MCF 10A (cell line): ENCODE measurements around the gene CLCN6. TPM values are rescaled to one million over a fixed set of nuclear protein-coding genes. Genes with fewer than 3 reads are reported as not detected.

Experiments used
- BruUV-seq: library from RNA; stranded (reverse); fragments of 400-500 nt; replicated peaks from 2 replicates; lab custom pipeline; 2021; lab: Mats Ljungman, UMichigan
- CTCF ChIA-PET: fragments of 300-600 bp; sonication (Branson Sonifier 250); formaldehyde crosslinking; extraction: SDS; loops from one replicate; lab custom pipeline; 2021; ENCODE audit warnings: antibody characterized with exemption, inconsistent platforms; lab: Yijun Ruan, JAX
- POLR2A ChIA-PET: fragments of 300-600, 350-650 bp; sonication (Branson Sonifier 250); formaldehyde crosslinking; extraction: SDS; loops from one replicate; lab custom pipeline; 2020; ENCODE audit warnings: antibody characterized with exemption, inconsistent platforms; lab: Yijun Ruan, JAX
- DNase-seq: peaks from one replicate; pipeline ENCODE4 v3.0.0-alpha.2; 2018; ENCODE audit not compliant: unreplicated experiment
- H3K27ac Mint-ChIP-seq: one replicate; pipeline ENCODE4 v1.8.0; 2022; ENCODE audit warnings: mild to moderate bottlenecking, low read depth, mixed read lengths; ENCODE audit not compliant: unreplicated experiment
- H3K27me3 Mint-ChIP-seq: one replicate; pipeline ENCODE4 v1.8.0; 2022; ENCODE audit warnings: mixed read lengths; ENCODE audit not compliant: insufficient read depth, unreplicated experiment
- H3K36me3 Mint-ChIP-seq: one replicate; pipeline ENCODE4 v1.8.0; 2022; ENCODE audit warnings: mild to moderate bottlenecking, moderate library complexity, mixed read lengths; ENCODE audit not compliant: insufficient read depth, unreplicated experiment
- H3K4me1 Mint-ChIP-seq: one replicate; pipeline ENCODE4 v1.8.0; 2022; ENCODE audit warnings: mixed read lengths; ENCODE audit not compliant: insufficient read depth, unreplicated experiment
- H3K4me3 Mint-ChIP-seq: one replicate; pipeline ENCODE4 v1.8.0; 2022; ENCODE audit warnings: mild to moderate bottlenecking, moderate library complexity, mixed read lengths; ENCODE audit not compliant: unreplicated experiment
- H3K9me3 Mint-ChIP-seq: one replicate; pipeline ENCODE4 v1.8.0; 2022; ENCODE audit warnings: mixed read lengths; ENCODE audit not compliant: unreplicated experiment
- intact Hi-C: fragments of 100-400 bp; cut with micrococcal nuclease; formaldehyde crosslinking; loops from 2 replicates; pipeline ENCODE4 v1.14.1; 2022
- total RNA-seq: library from RNA; stranded (reverse); gene quantifications from 2 replicates; pipeline ENCODE4 v1.2.3, GENCODE V29; 2022
- TF ChIP-seq, protein P1 (sequence below): fragments of 200-600 bp; IDR thresholded peaks from one replicate; pipeline ENCODE4 v1.8.0; 2022; ENCODE audit warnings: antibody characterized with exemption, mild to moderate bottlenecking; ENCODE audit not compliant: unreplicated experiment

Gene CLCN6
- total RNA-seq, 1 experiment from 2014 or later = 12.3 TPM

GRCh38 chr1:11862890-11863289 is 56.9 kb downstream of the CLCN6 start:
- peak; percentile 45 for DNase-seq
- intact Hi-C loops = no loop called here
- Mint-ChIP-seq H3K4me1 (no peaks in the 10 kb centered on the region), H3K36me3 (no peaks in the 10 kb centered on the region), H3K27ac (no peak overlapping the region), H3K27me3 (peaks cover 58% of the 10 kb centered on the region), H3K4me3 (no peak overlapping the region), H3K9me3 (no peaks in the 10 kb centered on the region)
- TF ChIP-seq, protein P1, sequence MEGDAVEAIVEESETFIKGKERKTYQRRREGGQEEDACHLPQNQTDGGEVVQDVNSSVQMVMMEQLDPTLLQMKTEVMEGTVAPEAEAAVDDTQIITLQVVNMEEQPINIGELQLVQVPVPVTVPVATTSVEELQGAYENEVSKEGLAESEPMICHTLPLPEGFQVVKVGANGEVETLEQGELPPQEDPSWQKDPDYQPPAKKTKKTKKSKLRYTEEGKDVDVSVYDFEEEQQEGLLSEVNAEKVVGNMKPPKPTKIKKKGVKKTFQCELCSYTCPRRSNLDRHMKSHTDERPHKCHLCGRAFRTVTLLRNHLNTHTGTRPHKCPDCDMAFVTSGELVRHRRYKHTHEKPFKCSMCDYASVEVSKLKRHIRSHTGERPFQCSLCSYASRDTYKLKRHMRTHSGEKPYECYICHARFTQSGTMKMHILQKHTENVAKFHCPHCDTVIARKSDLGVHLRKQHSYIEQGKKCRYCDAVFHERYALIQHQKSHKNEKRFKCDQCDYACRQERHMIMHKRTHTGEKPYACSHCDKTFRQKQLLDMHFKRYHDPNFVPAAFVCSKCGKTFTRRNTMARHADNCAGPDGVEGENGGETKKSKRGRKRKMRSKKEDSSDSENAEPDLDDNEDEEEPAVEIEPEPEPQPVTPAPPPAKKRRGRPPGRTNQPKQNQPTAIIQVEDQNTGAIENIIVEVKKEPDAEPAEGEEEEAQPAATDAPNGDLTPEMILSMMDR = no peak
- CTCF ChIA-PET = interaction anchor here (0.6 kb wide), 3 partner anchors 16 to 217 kb away, joined by 3 to 6 read pairs (median 5); no protein-coding TSS in a partner anchor
- BruUV-seq = no TSS peak
- POLR2A ChIA-PET = interaction anchor here (0.6 to 3.0 kb wide), 3 partner anchors 10 to 45 kb away, joined by 3 to 9 read pairs (median 3); no protein-coding TSS in a partner anchor

- Mint-ChIP-seq H3K9me3 (no peaks in the 10 kb centered on the region), H3K27me3 (peaks cover 61% of the 10 kb centered on the region), H3K27ac (no peak overlapping the region), H3K4me3 (no peak overlapping the region), H3K4me1 (no peaks in the 10 kb centered on the region), H3K36me3 (peaks cover 7% of the 10 kb centered on the region)
- intact Hi-C loops = no loop called here
- TF ChIP-seq, protein P1 = no peak
- ChIA-PET CTCF (interaction anchor here (0.7 to 1.3 kb wide), 2 partner anchors 23 to 25 kb away, joined by 3 read pairs; no protein-coding TSS in a partner anchor), POLR2A (no interaction called here)
- DNase-seq = no peak
- no TSS peak for BruUV-seq
Measured at GRCh38 chr1:11868331-11868980, 62.5 kb downstream of the CLCN6 start.

DNA sequence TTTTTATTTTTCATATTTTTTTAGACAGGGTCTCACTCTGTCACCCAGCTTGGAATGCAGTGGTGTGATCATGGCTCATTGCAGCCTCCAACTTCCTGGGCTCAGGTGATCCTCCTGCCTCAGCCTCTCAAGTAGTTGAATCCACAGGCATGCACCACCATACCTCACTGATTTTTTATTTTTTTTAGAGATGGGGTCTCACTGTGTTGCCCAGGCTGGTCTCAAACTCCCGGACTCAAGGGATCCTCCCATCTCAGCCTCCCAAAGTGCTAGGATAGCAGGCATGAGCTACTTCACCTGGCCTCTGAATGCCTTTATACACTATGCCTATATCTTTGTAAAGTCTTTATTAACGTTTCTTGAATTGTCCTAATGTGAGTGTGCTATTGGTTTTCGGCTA is 63.1 kb downstream of the CLCN6 start:
- Mint-ChIP-seq H3K4me3 (no peak overlapping the region), H3K36me3 (peaks cover 7% of the 10 kb centered on the region), H3K27ac (no peak overlapping the region), H3K9me3 (no peaks in the 10 kb centered on the region), H3K27me3 (peaks cover 68% of the 10 kb centered on the region), H3K4me1 (no peaks in the 10 kb centered on the region)
- POLR2A ChIA-PET = no interaction called here
- BruUV-seq = no TSS peak
- intact Hi-C loops = no loop called here
- DNase-seq = no peak
- TF ChIP-seq, protein P1 = no peak
- CTCF ChIA-PET = interaction anchor here (0.9 to 1.3 kb wide), 2 partner anchors 14 to 24 kb away, joined by 3 read pairs; no protein-coding TSS in a partner anchor

DNA sequence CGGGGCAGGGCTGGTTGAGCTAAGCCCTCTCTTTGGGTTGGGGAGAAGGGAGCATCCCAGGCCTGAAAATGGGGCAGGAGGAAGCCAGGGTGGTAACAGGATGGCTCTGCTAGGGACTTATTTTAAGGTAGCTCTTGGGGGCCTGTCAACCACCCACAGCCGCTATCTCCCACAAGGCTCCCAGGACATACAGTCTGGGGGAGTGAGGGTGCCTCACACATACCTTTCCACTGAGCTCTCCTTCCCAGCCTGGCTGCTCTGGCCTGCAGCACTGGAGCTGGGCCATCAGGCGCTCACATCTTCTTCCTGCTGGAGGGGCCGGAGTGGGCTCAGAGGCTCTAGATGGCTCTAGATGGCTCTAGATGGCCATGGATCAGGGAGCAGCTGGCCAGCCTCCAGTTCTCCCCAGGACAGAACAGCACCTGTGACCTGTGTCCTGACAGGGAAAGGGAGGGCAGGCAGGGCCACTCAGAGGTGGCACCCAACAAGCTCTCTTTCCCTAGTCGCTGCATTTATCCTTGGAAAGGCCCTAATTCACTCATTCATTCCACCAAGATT is 63.7 kb downstream of the CLCN6 start:
- no TSS peak for BruUV-seq
- intact Hi-C loops = no loop called here
- Mint-ChIP-seq H3K27ac (no peak overlapping the region), H3K4me3 (no peak overlapping the region), H3K27me3 (peaks cover 72% of the 10 kb centered on the region), H3K9me3 (no peaks in the 10 kb centered on the region), H3K4me1 (no peaks in the 10 kb centered on the region), H3K36me3 (peaks cover 7% of the 10 kb centered on the region)
- TF ChIP-seq, protein P1 = no peak
- CTCF ChIA-PET = interaction anchor here (0.7 to 1.3 kb wide), 3 partner anchors 15 to 25 kb away, joined by 3 read pairs; no protein-coding TSS in a partner anchor
- DNase-seq = no peak
- POLR2A ChIA-PET = interaction anchor here (1.4 kb wide), 1 partner anchor 38 kb away, joined by 5 read pairs; no protein-coding TSS in a partner anchor
